Measurements from ENCODE around the gene MAPK10.

Gene MAPK10

DNA sequence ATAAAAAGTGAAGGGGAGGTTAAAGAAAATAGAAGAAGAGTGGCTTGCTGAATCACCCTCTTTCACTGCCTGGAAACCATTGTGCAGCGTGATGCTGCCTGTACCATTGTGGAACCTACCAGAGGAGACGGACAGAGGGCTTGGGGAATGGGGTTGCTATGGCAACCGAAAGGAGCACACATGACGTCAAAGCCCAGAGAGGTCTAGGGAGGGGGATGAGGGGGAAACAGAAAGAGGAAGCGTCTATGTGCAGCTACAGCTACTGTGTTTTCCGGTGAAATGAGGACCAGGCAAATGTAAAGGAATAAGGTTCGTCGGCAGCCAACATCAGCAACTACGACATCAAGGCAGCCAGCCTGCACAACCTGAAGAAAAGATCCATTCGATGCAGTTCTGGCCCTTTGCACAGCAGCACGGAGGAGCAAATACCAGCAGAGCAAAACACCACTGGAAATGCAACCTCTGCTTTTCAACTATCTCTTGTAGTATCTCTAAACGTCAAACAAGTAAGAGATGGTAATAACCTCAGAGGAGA, at the start of gene MAPK10:
Gene MAPK10, minus strand, starts transcription at position 110 of the 535 bp plus-strand sequence.
- peak within 1 kb of the TSS in 3 of 7 experiments; percentile 3 to 13 (median 4) for H3K4me3 ChIP-seq

GRCh38 chr4:86403575-86403974, 43.7 kb upstream of the MAPK10 start:
- Histone ChIP-seq H3K4me3 (no peak overlapping the region), H3K27ac (no peak overlapping the region)

More for the DNA sequence above, at the start of gene MAPK10:
- H3K27ac ChIP-seq: peak within 1 kb of the TSS in 1 of 21 experiments; percentile 24

GRCh38 chr4:86401826-86402225, 42.0 kb upstream of the MAPK10 start:
- Histone ChIP-seq H3K27ac (no peak overlapping the region), H3K4me3 (no peak overlapping the region)

DNA sequence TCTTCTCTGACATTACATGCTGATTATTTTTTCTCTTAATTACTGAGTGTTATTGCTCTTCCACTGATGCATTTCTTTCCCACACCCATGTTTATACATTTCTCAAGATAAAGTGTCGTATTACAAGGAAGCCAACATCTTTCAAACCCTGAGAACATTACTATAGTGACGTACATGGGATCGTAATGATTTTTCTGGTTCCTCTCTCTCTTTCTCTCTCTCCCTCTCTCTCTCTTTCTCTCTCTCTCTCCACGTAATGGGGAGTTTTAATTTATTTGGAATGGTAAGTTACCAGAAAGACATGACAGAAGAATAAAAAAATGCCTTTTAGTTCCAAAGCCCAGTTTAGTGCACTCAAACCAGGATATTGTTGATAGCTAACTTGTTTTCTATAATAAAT, 40.4 kb upstream of the MAPK10 start:
- Histone ChIP-seq H3K27ac (no peak overlapping the region), H3K4me3 (no peak overlapping the region)

DNA sequence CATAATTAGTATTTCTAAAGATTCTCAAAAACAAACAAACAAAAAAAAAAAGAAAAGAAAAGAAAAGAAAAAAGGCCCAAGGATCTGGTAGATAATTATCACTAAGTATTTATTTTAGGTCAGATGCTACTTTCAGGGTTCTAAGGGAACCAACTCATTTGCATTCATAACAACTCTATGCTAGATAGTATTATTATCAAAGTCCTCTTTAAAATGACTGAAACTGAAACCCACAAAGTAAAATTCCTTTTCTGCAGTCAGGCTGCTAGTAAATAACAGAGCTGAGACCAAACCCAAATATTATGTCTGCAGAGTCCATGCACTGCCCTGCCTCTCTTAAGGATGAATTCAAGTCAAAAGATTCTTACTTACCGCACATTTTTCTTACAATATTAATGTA, 38.3 kb upstream of the MAPK10 start:
- Histone ChIP-seq H3K27ac (no peak overlapping the region), H3K4me3 (no peak overlapping the region)

DNA sequence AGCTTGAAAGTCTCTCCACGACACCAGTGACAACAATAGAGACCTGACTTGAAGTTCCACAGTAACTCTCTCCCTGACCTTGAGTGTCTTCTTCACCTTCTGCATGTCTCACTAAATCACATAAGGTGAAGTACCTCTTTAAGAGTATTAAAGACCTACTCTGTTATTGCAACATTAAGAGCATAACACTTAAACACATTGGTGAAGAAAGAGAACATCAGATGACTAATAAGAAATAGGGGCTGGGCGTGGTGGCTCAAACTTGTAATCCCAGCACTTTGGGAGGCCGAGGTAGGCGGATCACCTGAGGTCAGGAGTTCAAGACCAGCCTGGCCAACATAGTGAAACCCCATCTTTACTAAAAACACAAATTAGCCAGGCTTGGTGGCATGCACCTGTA, 33.9 kb upstream of the MAPK10 start:
- no peak overlapping the region for H3K4me3 ChIP-seq
- no peak overlapping the region for H3K27ac ChIP-seq

DNA sequence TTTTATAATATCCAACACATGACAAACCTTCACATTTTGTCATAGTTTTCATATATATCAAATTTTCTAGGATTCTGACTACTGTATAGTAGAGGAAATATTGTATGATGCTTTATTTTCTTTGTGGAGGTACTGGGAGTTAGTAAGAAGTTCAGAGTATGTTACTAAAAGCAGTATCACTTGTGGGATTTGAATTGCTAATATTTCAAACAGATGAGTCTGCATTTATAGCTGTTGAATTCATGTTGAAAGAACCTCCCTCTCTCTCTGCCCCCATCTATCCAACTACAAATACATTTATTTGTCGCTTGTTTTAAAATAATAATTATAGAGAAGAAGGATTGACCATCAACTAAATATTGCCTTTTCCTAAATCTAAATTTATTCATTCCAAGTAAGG, 29.8 kb upstream of the MAPK10 start:
- no peak overlapping the region for H3K4me3 ChIP-seq
- no peak overlapping the region for H3K27ac ChIP-seq

DNA sequence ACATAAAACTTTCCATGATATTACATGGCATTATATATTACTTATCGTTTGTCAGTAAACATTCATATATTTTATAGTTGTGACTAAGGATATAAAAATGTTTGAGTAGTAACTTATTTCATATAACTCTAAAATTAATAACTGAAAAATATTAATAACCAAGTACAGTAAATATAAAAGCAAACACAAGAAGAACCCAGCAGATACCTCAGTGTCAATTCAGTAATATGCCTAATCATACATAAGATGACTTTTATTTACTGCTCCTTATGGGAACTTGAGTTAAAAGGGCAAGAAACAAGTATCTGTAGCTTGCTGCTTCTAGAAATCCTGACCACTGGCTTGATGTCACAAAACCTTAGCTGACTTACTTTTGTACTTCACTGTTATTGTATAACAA, 28.4 kb upstream of the MAPK10 start:
- H3K27ac ChIP-seq: no peak overlapping the region
- H3K4me3 ChIP-seq: no peak overlapping the region

DNA sequence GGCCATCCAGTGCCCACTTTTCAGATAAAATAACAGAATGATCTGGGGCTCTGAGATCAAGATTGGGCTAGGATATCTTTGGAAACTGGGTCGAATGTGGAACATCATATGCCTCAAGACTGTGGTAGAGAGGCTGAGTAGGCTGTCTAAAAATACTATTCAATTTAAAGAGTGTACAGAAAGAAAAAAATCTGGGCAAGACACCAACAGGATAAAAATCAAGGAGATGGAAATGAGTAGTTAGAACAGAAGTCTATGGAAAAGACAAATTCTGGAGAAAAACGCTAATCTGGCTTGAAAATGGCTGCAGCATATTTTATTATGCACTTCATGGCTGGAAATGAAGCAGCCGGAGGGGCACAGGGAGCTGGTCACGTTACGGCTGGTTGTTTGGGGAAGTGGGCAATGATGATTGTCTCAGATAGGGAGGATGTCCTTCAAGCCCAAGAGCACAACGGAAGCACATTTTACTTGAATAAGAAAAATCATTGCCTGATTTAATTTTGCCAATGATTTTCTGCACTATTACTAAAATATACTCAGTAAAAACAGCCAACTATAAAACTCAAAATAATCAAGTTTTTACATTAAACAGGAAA, 27.1 kb upstream of the MAPK10 start:
- H3K27ac ChIP-seq: no peak overlapping the region

DNA sequence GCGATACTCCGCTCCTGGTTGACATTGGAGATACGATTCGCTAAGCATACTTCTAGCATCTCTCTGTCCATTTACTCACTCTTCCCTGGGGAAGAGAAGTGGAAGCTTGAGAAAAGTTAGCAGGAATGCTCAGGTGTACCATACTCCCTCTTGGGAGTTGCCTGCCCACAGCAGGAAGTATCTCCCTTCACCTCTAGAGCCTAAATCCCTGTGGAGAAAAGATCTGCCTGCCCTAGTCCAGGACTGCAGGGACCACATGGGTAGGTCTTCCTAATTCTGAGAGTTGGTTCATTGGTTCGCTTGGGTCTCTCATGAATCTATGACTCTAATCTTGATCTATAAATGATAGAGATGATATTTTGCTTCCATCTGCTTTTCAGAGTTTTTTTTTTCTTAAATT, 26.3 kb upstream of the MAPK10 start:
- Histone ChIP-seq H3K27ac (no peak overlapping the region), H3K4me3 (no peak overlapping the region)

More for the DNA sequence above, 27.1 kb upstream of the MAPK10 start:
- H3K4me3 ChIP-seq: no peak overlapping the region

DNA sequence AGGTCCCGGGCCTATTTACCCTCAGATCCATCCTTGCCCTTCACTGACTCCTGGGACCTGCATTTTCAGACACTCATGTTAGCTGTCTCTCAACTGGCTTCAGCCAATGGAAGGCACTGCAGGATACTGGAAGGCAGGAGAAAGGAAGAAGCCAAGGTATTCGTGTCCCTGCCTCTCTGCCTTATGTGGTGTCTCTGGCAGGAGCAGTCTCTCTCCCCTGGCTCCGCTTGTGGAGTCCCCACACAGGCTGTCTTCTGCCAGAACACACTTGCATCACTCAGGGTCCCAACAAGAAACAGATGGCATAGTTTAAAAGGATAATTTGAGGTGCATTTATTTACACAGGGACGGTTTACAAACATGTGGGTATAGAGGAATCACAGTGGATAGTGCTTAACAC, 21.6 kb upstream of the MAPK10 start:
- Histone ChIP-seq H3K4me3 (no peak overlapping the region), H3K27ac (no peak overlapping the region)

DNA sequence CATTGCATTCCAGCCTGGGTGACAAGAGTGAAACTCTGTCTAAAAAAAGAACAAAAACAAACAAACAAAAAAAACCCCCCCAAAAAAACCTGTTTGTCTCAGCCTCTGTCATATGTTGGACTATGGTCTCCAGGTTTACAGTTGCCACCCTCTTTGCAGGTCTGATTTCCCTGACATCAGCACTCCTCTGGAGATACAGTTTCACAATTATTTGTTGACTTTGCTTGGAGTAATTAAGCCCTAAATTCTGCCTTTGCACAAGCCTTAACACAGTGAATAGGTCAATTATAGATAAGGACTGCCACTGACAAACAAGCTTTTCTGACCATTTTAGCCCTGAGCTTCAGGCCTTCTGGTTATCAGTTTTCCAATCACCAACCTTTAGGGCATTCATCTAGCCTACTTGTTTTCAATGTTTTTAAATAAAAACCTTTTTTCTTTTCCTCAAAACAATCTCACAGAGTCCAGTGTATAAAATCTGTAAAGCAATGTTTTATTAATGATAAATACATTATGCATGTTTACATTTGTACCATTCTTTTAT, 20.4 kb upstream of the MAPK10 start:
- no peak overlapping the region for H3K27ac ChIP-seq
- H3K4me3 ChIP-seq: no peak overlapping the region

DNA sequence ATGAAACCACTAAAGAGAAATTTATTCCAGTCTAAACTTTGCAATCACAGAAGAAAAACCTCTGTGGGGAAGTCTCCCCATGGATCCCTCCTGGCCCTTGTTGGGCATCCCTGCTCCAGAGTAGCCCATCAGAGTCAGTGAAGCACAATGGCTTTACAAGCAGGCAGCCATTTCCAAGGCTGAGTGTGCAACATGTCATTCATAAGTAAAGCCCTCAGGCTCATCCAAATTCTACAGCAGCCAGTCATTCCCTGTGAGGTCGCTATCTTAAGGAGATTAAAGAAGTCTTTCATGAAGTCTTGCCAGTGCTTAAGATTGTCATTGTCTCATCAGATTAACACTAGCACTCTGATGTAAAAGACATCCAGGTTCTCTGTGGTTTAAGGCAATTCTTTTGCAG, 17.0 kb upstream of the MAPK10 start:
- H3K27ac ChIP-seq: no peak overlapping the region
- no peak overlapping the region for H3K4me3 ChIP-seq

DNA sequence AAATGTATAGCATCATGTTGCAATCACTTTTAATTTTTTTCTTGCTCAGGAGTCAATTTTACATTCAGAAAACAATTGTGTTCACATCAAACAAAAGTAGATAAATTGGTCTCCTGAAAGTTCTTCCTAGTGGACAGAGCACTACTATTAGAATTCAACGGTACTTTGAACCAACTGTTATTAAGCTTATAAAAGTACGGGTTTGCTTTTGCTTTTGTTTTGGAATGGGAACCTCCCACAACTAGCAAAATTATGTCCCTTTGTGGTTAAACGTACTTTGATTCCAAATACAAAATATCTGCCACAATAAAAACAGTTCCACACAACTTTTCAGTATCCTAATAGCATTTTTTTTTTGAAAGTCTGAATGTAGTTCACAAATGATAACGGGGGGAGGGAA, 8.6 kb upstream of the MAPK10 start:
- H3K27ac ChIP-seq: no peak overlapping the region
- no peak overlapping the region for H3K4me3 ChIP-seq

DNA sequence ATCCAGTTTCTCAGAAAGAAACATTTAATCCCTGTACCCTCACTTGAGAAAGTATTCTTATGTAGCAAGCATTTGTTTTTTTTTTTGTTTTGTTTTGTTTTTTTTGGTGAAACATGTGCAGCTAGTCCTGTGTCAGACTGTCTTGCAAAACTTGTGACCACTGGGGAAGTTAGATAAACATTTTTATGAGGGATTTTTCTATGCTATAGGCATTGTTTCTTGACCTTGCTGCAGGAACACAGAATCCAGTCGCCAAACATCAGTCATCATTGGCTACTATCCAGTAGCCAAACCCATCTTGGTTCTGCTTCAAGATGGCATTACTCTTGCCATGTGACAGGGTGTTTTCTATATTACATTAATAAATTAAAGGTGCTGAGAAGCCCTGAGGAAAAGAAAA, 7.7 kb upstream of the MAPK10 start:
- Histone ChIP-seq H3K4me3 (no peak overlapping the region), H3K27ac (no peak overlapping the region)

DNA sequence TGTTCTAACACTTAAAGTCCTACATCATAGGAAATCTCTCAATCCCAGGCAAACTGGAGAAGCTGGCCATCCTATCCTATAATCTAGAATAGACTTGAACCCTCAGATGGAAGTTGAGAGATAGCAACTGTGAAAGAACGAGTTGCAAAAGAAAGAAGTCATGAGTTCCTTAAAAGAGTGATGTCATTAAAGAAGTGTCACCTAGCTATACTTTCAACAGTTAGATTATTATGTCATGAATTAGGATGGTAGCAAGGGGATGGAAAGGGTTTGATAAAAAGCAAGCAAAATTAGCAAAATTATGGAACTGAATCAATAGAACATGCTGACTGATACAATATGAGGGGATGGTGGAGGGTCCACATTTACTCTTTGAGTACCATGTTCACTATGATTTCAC, 7.1 kb upstream of the MAPK10 start:
- H3K4me3 ChIP-seq: no peak overlapping the region

GRCh38 chr4:86362510-86362909, 2.7 kb upstream of the MAPK10 start:
- no peak overlapping the region for H3K4me3 ChIP-seq
- H3K27ac ChIP-seq: no peak overlapping the region

More for the DNA sequence above, 7.1 kb upstream of the MAPK10 start:
- no peak overlapping the region for H3K27ac ChIP-seq

DNA sequence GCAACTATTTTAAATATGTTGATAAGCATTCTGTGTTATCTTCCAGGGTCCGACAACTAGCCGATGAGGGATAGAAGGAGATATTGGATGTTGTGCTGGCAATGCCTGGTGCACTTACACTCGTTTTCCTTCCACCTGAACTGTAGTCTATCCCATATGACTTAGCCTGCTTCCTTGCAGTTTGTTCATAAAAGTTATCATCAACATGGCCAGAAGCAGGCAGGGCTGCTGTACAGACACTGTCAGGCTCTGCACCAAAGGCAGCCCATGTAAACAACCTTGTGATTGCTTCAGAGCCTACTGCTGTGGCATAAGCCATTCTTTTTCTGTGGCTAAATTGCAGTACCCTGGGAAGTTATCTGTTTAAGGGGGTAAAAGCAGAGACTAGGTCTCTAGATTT, 1.6 kb downstream of the MAPK10 start:
- H3K4me3 ChIP-seq: no peak overlapping the region
- H3K27ac ChIP-seq: no peak overlapping the region

DNA sequence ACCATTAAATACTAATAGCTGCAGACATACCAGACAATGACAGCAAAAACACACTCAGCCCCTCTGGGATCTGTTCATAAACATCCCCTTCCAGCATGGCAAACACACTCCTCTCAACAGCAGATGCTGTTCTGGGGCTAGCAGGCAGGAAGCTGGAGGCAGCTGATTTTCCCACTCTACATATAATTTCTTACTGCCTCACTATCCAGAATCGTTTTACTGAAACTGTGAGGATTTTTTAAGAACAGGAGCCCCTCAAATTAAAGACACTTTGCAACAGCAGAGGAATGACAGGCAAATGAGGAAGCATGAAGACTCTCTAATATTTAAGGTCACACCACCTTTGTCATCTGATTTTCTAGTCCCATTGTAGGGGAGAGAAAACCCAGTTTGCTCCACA, 2.2 kb downstream of the MAPK10 start:
- Histone ChIP-seq H3K4me3 (no peak overlapping the region), H3K27ac (no peak overlapping the region)

- no peak overlapping the region for H3K27ac ChIP-seq
- H3K4me3 ChIP-seq: no peak overlapping the region
Measured at GRCh38 chr4:86356425-86357210, 3.2 kb downstream of the MAPK10 start.

DNA sequence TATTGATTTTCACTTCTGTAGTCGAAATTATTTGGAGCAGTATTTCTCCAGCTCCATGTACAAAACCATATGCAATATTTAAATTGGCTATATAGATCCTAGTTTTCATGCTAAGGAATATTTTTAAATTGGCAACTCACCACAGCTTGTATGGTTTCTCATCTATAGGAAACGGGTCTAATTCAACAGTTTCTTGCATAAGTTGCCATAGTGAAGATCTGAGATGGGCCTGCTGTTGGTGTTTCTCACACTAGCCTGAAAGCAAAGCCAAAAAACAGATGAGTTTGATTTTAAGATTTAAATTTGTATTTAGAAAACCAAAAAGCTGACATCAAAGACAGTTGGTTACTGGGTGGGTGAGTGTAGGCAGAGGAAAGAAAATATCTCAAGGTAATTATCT, 5.5 kb downstream of the MAPK10 start:
- Histone ChIP-seq H3K27ac (no peak overlapping the region), H3K4me3 (no peak overlapping the region)
